GM23338 (cell line): ENCODE data around the gene FBXO17.
"Not testable (repeated sequence)": the region's sequence is repeated elsewhere in the genome, so short reads cannot be mapped to it uniquely, and the experiment has no call there.

ENCODE experiments used
- CREB1 ChIP-seq: fragments of 250-450 bp; sonication (Bioruptor Pico); IDR thresholded peaks from 2 replicates; pipeline ENCODE4 v1.5.0; 2020; ENCODE audit warnings: low read depth, mild to moderate bottlenecking, moderate library complexity
- EZH2 ChIP-seq: fragments of 200-600 bp; sonication (generic); IDR thresholded peaks from one replicate; pipeline ENCODE4 v1.8.0; 2017; ENCODE audit warnings: antibody characterized with exemption, mild to moderate bottlenecking, low read depth; ENCODE audit not compliant: unreplicated experiment
- EZH2phosphoT487 ChIP-seq: fragments of 200-600 bp; sonication (generic); IDR thresholded peaks from one replicate; pipeline ENCODE4 v1.8.1; 2018; ENCODE audit warnings: antibody characterized with exemption; ENCODE audit not compliant: unreplicated experiment
- JUNB ChIP-seq: IDR thresholded peaks from one replicate; pipeline ENCODE4 v1.6.1; 2016; ENCODE audit warnings: antibody characterized with exemption; ENCODE audit not compliant: unreplicated experiment
- NANOG ChIP-seq: IDR thresholded peaks from 2 replicates; pipeline ENCODE4 v1.6.1; 2016; ENCODE audit warnings: antibody characterized with exemption, borderline replicate concordance
- POLR2AphosphoS5 ChIP-seq: IDR thresholded peaks from 2 replicates; pipeline ENCODE4 v1.6.1; 2016; ENCODE audit warnings: antibody characterized with exemption, low read depth
- STAT1 ChIP-seq: IDR thresholded peaks from one replicate; pipeline ENCODE4 v1.6.1; 2016; ENCODE audit warnings: antibody characterized with exemption; ENCODE audit not compliant: unreplicated experiment
- ZNF114 ChIP-seq: fragments of 250-450 bp; sonication (Bioruptor Pico); IDR thresholded peaks from 2 replicates; pipeline ENCODE4 v1.5.0; 2020; ENCODE audit warnings: mild to moderate bottlenecking, moderate library complexity
- ZNF331 ChIP-seq: fragments of 250-450 bp; sonication (Bioruptor Pico); IDR thresholded peaks from 2 replicates; pipeline ENCODE4 v1.5.0; 2020; ENCODE audit warnings: low read depth, mild to moderate bottlenecking, moderate library complexity
- TF ChIP-seq, protein P1 (sequence below), 2 experiments: fragments of 200-600 bp in 1 of 2; sonication (generic) in 1 of 2; conservative IDR thresholded peaks; 2 replicates each; pipeline versions ENCODE4 v1.5.1 to v1.6.1; 2016 to 2017; ENCODE audit warnings: antibody characterized with exemption in 2 of 2, low read depth in 2 of 2, mild to moderate bottlenecking in 2 of 2, moderate library complexity in 1 of 2
- TF ChIP-seq, protein P2 (sequence below): IDR thresholded peaks from one replicate; pipeline ENCODE4 v1.6.1; 2018; ENCODE audit warnings: antibody characterized with exemption; ENCODE audit not compliant: unreplicated experiment
- TF ChIP-seq, protein P3 (sequence below): IDR thresholded peaks from 2 replicates; pipeline ENCODE4 v1.6.1; 2016; ENCODE audit warnings: antibody characterized with exemption
- TF ChIP-seq, protein P4 (sequence below): fragments of 250-450 bp; sonication (Bioruptor Pico); IDR thresholded peaks from 2 replicates; pipeline ENCODE4 v1.5.0; 2020; ENCODE audit warnings: mild to moderate bottlenecking, moderate library complexity

DNA sequence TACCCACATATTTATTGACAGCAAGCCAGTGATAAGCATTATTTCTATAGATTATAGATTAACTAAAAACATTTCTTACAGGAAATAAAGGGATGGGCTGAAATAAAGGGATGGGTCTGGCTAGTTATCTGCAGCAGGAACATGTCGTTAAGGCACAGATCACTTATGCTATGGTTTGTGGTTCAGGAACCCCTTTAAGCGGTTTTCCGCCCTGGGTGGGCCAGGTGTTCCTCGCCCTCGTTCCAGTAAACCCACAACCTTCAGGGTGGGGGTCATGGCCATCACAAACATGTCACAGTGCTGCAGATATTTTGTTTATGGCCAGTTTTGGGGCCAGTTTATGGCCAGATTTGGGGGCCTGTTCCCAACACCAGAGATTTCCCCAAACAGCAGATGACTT lies 34.1 kb downstream of the FBXO17 start:
- TF ChIP-seq, protein P1, sequence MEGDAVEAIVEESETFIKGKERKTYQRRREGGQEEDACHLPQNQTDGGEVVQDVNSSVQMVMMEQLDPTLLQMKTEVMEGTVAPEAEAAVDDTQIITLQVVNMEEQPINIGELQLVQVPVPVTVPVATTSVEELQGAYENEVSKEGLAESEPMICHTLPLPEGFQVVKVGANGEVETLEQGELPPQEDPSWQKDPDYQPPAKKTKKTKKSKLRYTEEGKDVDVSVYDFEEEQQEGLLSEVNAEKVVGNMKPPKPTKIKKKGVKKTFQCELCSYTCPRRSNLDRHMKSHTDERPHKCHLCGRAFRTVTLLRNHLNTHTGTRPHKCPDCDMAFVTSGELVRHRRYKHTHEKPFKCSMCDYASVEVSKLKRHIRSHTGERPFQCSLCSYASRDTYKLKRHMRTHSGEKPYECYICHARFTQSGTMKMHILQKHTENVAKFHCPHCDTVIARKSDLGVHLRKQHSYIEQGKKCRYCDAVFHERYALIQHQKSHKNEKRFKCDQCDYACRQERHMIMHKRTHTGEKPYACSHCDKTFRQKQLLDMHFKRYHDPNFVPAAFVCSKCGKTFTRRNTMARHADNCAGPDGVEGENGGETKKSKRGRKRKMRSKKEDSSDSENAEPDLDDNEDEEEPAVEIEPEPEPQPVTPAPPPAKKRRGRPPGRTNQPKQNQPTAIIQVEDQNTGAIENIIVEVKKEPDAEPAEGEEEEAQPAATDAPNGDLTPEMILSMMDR (conservative IDR thresholded peaks at IDR 0.05; ENCODE audit: low read depth in 2 of 2): not testable (repeated sequence)
- not testable (repeated sequence) for TF ChIP-seq POLR2AphosphoS5; ZNF331 (CRISPR knock-in tag); CREB1; EZH2; EZH2phosphoT487; JUNB; STAT1; NANOG; ZNF114 (CRISPR knock-in tag)
- TF ChIP-seq, protein P2, sequence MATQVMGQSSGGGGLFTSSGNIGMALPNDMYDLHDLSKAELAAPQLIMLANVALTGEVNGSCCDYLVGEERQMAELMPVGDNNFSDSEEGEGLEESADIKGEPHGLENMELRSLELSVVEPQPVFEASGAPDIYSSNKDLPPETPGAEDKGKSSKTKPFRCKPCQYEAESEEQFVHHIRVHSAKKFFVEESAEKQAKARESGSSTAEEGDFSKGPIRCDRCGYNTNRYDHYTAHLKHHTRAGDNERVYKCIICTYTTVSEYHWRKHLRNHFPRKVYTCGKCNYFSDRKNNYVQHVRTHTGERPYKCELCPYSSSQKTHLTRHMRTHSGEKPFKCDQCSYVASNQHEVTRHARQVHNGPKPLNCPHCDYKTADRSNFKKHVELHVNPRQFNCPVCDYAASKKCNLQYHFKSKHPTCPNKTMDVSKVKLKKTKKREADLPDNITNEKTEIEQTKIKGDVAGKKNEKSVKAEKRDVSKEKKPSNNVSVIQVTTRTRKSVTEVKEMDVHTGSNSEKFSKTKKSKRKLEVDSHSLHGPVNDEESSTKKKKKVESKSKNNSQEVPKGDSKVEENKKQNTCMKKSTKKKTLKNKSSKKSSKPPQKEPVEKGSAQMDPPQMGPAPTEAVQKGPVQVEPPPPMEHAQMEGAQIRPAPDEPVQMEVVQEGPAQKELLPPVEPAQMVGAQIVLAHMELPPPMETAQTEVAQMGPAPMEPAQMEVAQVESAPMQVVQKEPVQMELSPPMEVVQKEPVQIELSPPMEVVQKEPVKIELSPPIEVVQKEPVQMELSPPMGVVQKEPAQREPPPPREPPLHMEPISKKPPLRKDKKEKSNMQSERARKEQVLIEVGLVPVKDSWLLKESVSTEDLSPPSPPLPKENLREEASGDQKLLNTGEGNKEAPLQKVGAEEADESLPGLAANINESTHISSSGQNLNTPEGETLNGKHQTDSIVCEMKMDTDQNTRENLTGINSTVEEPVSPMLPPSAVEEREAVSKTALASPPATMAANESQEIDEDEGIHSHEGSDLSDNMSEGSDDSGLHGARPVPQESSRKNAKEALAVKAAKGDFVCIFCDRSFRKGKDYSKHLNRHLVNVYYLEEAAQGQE: not testable (repeated sequence)
- TF ChIP-seq, protein P3, sequence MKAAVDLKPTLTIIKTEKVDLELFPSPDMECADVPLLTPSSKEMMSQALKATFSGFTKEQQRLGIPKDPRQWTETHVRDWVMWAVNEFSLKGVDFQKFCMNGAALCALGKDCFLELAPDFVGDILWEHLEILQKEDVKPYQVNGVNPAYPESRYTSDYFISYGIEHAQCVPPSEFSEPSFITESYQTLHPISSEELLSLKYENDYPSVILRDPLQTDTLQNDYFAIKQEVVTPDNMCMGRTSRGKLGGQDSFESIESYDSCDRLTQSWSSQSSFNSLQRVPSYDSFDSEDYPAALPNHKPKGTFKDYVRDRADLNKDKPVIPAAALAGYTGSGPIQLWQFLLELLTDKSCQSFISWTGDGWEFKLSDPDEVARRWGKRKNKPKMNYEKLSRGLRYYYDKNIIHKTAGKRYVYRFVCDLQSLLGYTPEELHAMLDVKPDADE: not testable (repeated sequence)
- TF ChIP-seq, protein P4, sequence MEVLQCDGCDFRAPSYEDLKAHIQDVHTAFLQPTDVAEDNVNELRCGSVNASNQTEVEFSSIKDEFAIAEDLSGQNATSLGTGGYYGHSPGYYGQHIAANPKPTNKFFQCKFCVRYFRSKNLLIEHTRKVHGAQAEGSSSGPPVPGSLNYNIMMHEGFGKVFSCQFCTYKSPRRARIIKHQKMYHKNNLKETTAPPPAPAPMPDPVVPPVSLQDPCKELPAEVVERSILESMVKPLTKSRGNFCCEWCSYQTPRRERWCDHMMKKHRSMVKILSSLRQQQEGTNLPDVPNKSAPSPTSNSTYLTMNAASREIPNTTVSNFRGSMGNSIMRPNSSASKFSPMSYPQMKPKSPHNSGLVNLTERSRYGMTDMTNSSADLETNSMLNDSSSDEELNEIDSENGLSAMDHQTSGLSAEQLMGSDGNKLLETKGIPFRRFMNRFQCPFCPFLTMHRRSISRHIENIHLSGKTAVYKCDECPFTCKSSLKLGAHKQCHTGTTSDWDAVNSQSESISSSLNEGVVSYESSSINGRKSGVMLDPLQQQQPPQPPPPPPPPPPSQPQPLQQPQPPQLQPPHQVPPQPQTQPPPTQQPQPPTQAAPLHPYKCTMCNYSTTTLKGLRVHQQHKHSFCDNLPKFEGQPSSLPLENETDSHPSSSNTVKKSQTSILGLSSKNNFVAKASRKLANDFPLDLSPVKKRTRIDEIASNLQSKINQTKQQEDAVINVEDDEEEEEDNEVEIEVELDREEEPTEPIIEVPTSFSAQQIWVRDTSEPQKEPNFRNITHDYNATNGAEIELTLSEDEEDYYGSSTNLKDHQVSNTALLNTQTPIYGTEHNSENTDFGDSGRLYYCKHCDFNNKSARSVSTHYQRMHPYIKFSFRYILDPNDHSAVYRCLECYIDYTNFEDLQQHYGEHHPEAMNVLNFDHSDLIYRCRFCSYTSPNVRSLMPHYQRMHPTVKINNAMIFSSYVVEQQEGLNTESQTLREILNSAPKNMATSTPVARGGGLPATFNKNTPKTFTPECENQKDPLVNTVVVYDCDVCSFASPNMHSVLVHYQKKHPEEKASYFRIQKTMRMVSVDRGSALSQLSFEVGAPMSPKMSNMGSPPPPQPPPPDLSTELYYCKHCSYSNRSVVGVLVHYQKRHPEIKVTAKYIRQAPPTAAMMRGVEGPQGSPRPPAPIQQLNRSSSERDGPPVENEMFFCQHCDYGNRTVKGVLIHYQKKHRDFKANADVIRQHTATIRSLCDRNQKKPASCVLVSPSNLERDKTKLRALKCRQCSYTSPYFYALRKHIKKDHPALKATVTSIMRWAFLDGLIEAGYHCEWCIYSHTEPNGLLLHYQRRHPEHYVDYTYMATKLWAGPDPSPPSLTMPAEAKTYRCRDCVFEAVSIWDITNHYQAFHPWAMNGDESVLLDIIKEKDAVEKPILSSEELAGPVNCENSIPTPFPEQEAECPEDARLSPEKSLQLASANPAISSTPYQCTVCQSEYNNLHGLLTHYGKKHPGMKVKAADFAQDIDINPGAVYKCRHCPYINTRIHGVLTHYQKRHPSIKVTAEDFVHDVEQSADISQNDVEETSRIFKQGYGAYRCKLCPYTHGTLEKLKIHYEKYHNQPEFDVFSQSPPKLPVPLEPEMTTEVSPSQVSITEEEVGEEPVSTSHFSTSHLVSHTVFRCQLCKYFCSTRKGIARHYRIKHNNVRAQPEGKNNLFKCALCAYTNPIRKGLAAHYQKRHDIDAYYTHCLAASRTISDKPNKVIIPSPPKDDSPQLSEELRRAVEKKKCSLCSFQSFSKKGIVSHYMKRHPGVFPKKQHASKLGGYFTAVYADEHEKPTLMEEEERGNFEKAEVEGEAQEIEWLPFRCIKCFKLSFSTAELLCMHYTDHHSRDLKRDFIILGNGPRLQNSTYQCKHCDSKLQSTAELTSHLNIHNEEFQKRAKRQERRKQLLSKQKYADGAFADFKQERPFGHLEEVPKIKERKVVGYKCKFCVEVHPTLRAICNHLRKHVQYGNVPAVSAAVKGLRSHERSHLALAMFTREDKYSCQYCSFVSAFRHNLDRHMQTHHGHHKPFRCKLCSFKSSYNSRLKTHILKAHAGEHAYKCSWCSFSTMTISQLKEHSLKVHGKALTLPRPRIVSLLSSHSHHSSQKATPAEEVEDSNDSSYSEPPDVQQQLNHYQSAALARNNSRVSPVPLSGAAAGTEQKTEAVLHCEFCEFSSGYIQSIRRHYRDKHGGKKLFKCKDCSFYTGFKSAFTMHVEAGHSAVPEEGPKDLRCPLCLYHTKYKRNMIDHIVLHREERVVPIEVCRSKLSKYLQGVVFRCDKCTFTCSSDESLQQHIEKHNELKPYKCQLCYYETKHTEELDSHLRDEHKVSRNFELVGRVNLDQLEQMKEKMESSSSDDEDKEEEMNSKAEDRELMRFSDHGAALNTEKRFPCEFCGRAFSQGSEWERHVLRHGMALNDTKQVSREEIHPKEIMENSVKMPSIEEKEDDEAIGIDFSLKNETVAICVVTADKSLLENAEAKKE (CRISPR knock-in tag): not testable (repeated sequence)
